Measurements from ENCODE around the gene AP1G2. TPM values are rescaled to one million over a fixed set of nuclear protein-coding genes. Genes with fewer than 3 reads are reported as not detected.

Gene AP1G2
- total and polyA plus RNA-seq, 2 of the 13 experiments (the other 11 are each of a cell fraction or from before 2014, with no cell fraction given) = 96.9 to 611 TPM

DNA sequence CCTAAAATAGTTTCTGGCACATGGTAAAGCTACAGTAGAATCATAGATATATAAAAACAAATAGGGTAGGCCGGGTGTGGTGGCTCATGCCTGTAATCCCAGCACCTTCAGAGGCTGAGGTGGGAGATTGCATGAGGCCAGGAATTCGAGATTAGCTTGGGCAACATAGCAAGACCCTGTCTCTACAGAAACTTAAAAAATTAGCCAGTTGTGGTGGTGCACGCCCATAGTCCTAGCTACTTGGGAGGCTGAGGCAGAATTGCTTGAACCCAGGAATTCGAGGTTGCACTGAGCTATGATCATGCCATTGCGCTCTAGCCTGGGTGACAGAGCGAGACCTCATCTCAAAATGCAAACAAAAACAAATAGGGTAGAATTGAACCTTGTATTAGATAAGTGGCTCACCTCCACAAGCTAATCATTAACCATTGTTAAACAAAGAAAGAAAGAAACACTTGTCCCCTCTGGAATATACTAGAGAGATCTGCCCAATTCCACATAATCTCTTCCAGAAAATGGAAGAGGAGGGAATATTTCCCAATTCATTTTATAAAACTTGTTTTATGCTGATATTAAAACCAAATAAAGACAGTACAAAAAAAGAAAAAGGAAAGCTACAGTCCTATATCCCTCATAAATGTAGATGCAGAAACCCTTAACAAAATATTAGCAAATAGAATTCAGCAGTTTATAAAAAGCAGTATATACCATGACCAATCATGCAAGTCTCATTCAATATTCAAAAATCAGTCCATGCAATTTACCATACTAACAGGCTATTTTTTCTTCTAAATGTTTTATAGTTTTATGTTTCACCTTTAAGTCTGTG, 45.9 kb upstream of the AP1G2 start (continued):
- TF ChIP-seq, protein P1, sequence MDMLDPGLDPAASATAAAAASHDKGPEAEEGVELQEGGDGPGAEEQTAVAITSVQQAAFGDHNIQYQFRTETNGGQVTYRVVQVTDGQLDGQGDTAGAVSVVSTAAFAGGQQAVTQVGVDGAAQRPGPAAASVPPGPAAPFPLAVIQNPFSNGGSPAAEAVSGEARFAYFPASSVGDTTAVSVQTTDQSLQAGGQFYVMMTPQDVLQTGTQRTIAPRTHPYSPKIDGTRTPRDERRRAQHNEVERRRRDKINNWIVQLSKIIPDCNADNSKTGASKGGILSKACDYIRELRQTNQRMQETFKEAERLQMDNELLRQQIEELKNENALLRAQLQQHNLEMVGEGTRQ (IDR thresholded peaks at IDR 0.05; ENCODE audit: low read depth, low read length) = no peak
- TF ChIP-seq, protein P1 (CRISPR knock-in tag; IDR thresholded peaks at IDR 0.05; ENCODE audit: borderline replicate concordance) = no peak
- TF ChIP-seq POLR2AphosphoS5 (IDR thresholded peaks at IDR 0.05; ENCODE audit: low read depth, low read length) = peak; percentile 60; the same call in 1 of the 2 replicates
- TF ChIP-seq NPAS2 (CRISPR knock-in tag; IDR thresholded peaks at IDR 0.05; ENCODE audit: borderline replicate concordance) = no peak
- peak; percentile 79 for TF ChIP-seq ZBTB7B (CRISPR knock-in tag; IDR thresholded peaks at IDR 0.05)
- TF ChIP-seq ERF (CRISPR knock-in tag; IDR thresholded peaks at IDR 0.05) = peak; percentile 95
- no peak for TF ChIP-seq PRMT3 (CRISPR knock-in tag; IDR thresholded peaks at IDR 0.05; ENCODE audit: borderline replicate concordance, low read depth)
- TF ChIP-seq DNMT1 (CRISPR knock-in tag; IDR thresholded peaks at IDR 0.05) = no peak
- TF ChIP-seq ZNF83 (CRISPR knock-in tag; IDR thresholded peaks at IDR 0.05; ENCODE audit: borderline replicate concordance) = 0 out of 2 replicates have a peak, but pooled peaks have one; percentile 63
- no peak for TF ChIP-seq ZFYVE20 (CRISPR knock-in tag; IDR thresholded peaks at IDR 0.05; ENCODE audit: borderline replicate concordance, low read depth)
- TF ChIP-seq, protein P2, sequence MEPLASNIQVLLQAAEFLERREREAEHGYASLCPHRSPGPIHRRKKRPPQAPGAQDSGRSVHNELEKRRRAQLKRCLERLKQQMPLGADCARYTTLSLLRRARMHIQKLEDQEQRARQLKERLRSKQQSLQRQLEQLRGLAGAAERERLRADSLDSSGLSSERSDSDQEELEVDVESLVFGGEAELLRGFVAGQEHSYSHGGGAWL (CRISPR knock-in tag; IDR thresholded peaks at IDR 0.05) = peak; percentile 49; the same call in 1 of the 2 replicates
- TF ChIP-seq GATA4 (IDR thresholded peaks at IDR 0.05; ENCODE audit: borderline replicate concordance, low read depth) = peak; percentile 75; the same call in 1 of the 2 replicates
- TF ChIP-seq, protein P3, sequence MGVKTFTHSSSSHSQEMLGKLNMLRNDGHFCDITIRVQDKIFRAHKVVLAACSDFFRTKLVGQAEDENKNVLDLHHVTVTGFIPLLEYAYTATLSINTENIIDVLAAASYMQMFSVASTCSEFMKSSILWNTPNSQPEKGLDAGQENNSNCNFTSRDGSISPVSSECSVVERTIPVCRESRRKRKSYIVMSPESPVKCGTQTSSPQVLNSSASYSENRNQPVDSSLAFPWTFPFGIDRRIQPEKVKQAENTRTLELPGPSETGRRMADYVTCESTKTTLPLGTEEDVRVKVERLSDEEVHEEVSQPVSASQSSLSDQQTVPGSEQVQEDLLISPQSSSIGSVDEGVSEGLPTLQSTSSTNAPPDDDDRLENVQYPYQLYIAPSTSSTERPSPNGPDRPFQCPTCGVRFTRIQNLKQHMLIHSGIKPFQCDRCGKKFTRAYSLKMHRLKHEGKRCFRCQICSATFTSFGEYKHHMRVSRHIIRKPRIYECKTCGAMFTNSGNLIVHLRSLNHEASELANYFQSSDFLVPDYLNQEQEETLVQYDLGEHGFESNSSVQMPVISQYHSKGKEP (CRISPR knock-in tag; IDR thresholded peaks at IDR 0.05) = peak; percentile 70; the same call in 1 of the 2 replicates
- TF ChIP-seq NR2C2 (CRISPR knock-in tag; IDR thresholded peaks at IDR 0.05; ENCODE audit: borderline replicate concordance) = peak; percentile 58; the same call in 1 of the 2 replicates
- peak; percentile 93; the same call in 1 of the 2 replicates for TF ChIP-seq DNMT3B (CRISPR knock-in tag; conservative IDR thresholded peaks at IDR 0.05)
- TF ChIP-seq, protein P4, sequence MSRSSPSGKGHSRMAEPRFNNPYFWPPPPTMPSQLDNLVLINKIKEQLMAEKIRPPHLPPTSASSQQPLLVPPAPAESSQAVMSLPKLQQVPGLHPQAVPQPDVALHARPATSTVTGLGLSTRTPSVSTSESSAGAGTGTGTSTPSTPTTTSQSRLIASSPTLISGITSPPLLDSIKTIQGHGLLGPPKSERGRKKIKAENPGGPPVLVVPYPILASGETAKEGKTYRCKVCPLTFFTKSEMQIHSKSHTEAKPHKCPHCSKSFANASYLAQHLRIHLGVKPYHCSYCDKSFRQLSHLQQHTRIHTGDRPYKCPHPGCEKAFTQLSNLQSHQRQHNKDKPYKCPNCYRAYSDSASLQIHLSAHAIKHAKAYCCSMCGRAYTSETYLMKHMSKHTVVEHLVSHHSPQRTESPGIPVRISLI (CRISPR knock-in tag; IDR thresholded peaks at IDR 0.05; ENCODE audit: borderline replicate concordance) = 0 out of 2 replicates have a peak, but pooled peaks have one; percentile 51
- TF ChIP-seq FOXJ3 (CRISPR knock-in tag; IDR thresholded peaks at IDR 0.05; ENCODE audit: borderline replicate concordance) = peak; percentile 76; the same call in 1 of the 2 replicates
- TF ChIP-seq, protein P5, sequence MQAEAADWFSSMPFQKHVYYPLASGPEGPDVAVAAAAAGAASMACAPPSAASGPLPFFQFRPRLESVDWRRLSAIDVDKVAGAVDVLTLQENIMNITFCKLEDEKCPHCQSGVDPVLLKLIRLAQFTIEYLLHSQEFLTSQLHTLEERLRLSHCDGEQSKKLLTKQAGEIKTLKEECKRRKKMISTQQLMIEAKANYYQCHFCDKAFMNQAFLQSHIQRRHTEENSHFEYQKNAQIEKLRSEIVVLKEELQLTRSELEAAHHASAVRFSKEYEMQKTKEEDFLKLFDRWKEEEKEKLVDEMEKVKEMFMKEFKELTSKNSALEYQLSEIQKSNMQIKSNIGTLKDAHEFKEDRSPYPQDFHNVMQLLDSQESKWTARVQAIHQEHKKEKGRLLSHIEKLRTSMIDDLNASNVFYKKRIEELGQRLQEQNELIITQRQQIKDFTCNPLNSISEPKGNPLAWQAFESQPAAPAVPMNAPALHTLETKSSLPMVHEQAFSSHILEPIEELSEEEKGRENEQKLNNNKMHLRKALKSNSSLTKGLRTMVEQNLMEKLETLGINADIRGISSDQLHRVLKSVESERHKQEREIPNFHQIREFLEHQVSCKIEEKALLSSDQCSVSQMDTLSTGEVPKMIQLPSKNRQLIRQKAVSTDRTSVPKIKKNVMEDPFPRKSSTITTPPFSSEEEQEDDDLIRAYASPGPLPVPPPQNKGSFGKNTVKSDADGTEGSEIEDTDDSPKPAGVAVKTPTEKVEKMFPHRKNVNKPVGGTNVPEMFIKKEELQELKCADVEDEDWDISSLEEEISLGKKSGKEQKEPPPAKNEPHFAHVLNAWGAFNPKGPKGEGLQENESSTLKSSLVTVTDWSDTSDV (CRISPR knock-in tag; IDR thresholded peaks at IDR 0.05) = no peak
- peak; percentile 92 for TF ChIP-seq KDM6A (CRISPR knock-in tag; IDR thresholded peaks at IDR 0.05; ENCODE audit: low read depth)
- no peak for TF ChIP-seq ZNF260 (CRISPR knock-in tag; IDR thresholded peaks at IDR 0.05; ENCODE audit: borderline replicate concordance, low read depth)
